Measurements from ENCODE around the gene RAD51B. TPM values are rescaled to one million over a fixed set of nuclear protein-coding genes. Genes with fewer than 3 reads are reported as not detected.

Gene RAD51B
- total RNA-seq, 2 donors from 2014 or later: 9.3 to 12.1 TPM

DNA sequence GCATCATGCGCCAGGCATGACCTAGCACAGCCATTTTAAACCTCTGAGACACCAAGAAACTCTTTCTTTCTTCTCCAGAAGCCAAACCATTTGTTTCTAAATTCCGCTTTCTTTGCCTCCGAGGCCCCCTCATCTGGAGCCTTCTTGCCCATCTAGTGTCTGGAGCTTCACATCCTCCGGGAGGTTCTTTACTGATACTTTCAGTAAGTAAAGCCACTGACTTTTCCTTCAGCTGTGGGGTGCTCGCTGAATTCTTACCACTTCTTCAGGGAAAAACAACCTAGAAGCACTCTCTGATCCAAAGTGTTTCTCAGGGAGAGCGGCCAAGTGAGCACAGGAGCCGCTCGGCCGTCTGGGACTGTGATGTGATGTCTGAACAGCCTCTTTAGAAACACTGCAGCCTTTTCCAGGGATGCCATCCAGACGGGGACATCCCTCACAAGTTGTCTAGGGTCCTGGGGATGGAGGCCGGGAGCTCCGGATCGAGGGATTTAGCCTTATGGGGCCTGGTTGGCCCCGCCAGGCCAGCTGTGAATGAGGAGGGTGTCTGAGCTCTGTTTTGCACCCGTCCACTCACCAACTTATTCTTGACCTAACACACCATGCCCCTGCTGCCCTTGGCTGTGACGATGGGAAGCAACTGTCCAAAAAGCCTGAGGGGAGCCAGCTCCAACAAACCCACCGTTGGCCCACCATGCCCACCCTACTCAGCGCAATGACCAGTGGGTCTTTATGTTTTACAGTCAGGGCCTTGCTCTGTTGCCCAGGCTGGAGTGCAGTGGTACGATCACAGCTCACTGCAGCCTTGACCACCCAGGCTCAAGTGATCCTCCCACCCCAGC is 812.7 kb downstream of the RAD51B start:
- DNase-seq (ENCODE audit: low spot score) (no peak), ATAC-seq (ENCODE audit: insufficient number of reproducible peaks, low FRiP score, low read depth) (no peak)
- TF ChIP-seq, protein P1, sequence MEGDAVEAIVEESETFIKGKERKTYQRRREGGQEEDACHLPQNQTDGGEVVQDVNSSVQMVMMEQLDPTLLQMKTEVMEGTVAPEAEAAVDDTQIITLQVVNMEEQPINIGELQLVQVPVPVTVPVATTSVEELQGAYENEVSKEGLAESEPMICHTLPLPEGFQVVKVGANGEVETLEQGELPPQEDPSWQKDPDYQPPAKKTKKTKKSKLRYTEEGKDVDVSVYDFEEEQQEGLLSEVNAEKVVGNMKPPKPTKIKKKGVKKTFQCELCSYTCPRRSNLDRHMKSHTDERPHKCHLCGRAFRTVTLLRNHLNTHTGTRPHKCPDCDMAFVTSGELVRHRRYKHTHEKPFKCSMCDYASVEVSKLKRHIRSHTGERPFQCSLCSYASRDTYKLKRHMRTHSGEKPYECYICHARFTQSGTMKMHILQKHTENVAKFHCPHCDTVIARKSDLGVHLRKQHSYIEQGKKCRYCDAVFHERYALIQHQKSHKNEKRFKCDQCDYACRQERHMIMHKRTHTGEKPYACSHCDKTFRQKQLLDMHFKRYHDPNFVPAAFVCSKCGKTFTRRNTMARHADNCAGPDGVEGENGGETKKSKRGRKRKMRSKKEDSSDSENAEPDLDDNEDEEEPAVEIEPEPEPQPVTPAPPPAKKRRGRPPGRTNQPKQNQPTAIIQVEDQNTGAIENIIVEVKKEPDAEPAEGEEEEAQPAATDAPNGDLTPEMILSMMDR (IDR thresholded peaks at IDR 0.05): no peak
- Histone ChIP-seq H3K4me3 (no peak overlapping the region), H3K36me3 (no peaks in the 10 kb centered on the region), H3K27ac (peak overlapping the region; percentile 41 to 59), H3K27me3 (replicated peaks; ENCODE audit: insufficient read depth) (no peaks in the 10 kb centered on the region), H3K4me1 (ENCODE audit: control insufficient read depth in 1 of 2, low read depth in 2 of 2) (peaks cover 14 to 50% of the 10 kb centered on the region in 2 donors), H3K9me3 (no peaks in the 10 kb centered on the region)

DNA sequence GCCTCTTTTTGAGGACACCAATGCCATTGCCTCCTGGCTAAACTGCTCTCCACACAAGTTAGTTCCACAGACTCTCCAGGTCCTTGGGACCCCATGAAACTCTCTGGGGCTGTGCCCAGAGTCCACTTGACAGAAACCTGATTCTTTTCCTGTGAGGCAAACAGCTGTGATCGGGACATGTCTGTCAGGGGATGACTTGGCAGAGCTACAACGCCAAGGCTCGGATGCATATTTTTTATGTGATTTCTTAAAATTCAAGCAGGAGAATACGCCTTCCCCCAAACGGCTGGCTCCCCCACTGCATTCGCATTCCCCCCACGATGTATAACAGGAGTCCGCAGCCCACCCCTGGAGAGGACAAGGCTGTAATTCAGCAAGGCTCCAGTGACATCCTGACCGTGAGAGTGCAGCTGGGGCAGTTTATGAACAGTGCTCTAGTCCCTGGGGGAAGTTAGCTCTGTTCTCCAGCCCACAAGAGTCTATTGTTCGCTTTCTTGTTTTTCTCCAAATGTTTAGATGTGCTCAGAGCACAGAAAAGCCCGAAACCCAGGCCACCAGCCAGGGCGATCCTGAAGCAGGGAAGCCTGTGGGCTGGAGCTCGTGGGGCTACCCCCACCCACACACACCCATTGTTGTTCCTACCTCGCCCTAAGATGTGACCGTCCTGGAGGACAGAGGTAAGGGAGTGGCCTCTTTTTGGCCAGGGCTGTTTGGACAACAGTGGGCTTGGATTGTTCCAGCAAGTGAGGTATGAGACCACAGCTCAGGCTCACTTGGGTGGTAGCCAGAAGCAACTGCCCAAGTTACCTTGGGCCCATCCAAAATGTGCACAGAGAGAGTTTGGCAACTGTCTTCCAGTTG is 813.8 kb downstream of the RAD51B start:
- ATAC-seq (ENCODE audit: insufficient number of reproducible peaks, low FRiP score, low read depth): no peak
- peaks cover 20 to 50% of the 10 kb centered on the region in 2 donors for H3K4me1 ChIP-seq (ENCODE audit: control insufficient read depth in 1 of 2, low read depth in 2 of 2)
- DNase-seq (ENCODE audit: low spot score): no peak
- TF ChIP-seq, protein P1 (IDR thresholded peaks at IDR 0.05): no peak
- no peak overlapping the region for H3K27ac ChIP-seq
- no peaks in the 10 kb centered on the region for H3K27me3 ChIP-seq (replicated peaks; ENCODE audit: insufficient read depth)
- no peaks in the 10 kb centered on the region for H3K36me3 ChIP-seq
- H3K9me3 ChIP-seq: no peaks in the 10 kb centered on the region
- no peak overlapping the region for H3K4me3 ChIP-seq

DNA sequence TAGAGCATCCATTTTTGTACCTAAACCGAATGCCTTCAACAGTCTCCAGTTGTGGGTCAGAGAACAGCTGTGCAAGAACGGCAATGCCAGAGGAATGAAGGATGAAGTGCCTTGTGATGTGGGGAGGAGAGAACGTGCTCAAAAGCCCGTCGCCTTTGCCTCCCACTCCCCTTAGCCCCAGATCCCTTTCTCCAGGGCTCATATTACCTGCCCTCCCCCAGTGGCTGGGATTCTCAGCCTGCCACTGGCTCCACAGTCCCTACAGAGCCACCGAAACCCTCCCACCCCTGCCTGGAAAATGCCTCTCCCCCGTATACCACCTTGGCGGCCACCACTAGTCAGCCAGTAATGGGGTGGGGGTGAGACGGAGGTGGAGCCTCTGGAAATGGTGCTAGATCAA is 814.8 kb downstream of the RAD51B start:
- Histone ChIP-seq H3K27me3 (replicated peaks; ENCODE audit: insufficient read depth) (no peaks in the 10 kb centered on the region), H3K36me3 (no peaks in the 10 kb centered on the region), H3K9me3 (no peaks in the 10 kb centered on the region), H3K4me3 (no peak overlapping the region), H3K27ac (no peak overlapping the region), H3K4me1 (ENCODE audit: control insufficient read depth in 1 of 2, low read depth in 2 of 2) (peaks cover 30 to 60% of the 10 kb centered on the region in 2 donors)
- DNase-seq (ENCODE audit: low spot score): no peak
- TF ChIP-seq, protein P1 (IDR thresholded peaks at IDR 0.05): no peak
- ATAC-seq (ENCODE audit: insufficient number of reproducible peaks, low FRiP score, low read depth): no peak

DNA sequence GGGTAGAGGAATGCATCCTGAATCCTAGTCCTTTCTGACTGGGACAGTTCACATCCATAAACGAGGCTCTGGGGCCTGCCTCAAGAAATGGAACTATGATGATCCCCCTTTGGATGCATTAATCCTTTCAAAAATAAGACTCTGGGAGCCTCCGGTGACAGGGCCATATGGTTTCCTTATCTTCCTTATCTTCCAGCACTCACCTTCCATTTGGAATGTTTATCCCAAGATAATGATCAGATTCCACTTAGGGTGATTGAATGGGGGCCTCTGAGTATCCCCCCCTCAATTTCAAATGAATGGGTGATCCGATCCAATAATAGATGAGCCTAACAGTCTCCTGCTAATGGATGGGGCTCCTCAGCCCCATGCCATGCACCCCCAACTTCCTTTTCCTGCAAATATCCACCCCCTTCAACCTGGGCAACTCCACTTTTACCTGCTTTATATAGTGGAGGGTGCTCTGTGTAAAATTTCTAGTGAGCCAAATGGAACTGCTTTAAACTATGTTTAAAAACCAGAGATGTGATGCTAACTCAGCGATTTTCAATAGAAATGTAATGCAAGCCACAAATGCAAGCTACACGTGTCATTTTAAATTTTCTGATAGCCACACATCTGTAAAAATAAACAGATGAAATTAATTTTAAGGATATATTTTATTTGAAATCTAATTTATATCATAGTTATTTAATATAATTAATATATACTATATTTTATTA is 815.5 kb downstream of the RAD51B start:
- H3K27me3 ChIP-seq (replicated peaks; ENCODE audit: insufficient read depth): no peaks in the 10 kb centered on the region
- TF ChIP-seq, protein P1 (IDR thresholded peaks at IDR 0.05): no peak
- H3K27ac ChIP-seq: no peak overlapping the region
- no peak for DNase-seq (ENCODE audit: low spot score)
- ATAC-seq (ENCODE audit: insufficient number of reproducible peaks, low FRiP score, low read depth): no peak
- H3K36me3 ChIP-seq: no peaks in the 10 kb centered on the region
- H3K4me1 ChIP-seq (ENCODE audit: control insufficient read depth in 1 of 2, low read depth in 2 of 2): peaks cover 32 to 63% of the 10 kb centered on the region in 2 donors
- H3K9me3 ChIP-seq: no peaks in the 10 kb centered on the region
- H3K4me3 ChIP-seq: no peak overlapping the region

All from thoracic aorta (tissue), 2 donors.